A549 (cell line): ENCODE measurements around the gene KRTAP5-5.

ENCODE experiments used
- BHLHE40 ChIP-seq: IDR thresholded peaks from 2 replicates; pipeline ENCODE4 v1.6.1; 2012; ENCODE audit warnings: low read depth, low read length, inconsistent platforms
- CBX2 ChIP-seq: fragments of 200-600 bp; sonication (generic); IDR thresholded peaks from 2 replicates; pipeline ENCODE4 v1.6.1; 2016; ENCODE audit warnings: low read depth, mild to moderate bottlenecking, borderline replicate concordance
- HOXB13 ChIP-seq: fragments of 250-450 bp; sonication (Bioruptor Pico); IDR thresholded peaks from 2 replicates; pipeline ENCODE4 v1.5.0; 2020; ENCODE audit warnings: low read depth, mild to moderate bottlenecking, moderate library complexity
- KDM1A ChIP-seq: fragments of 200-600 bp; sonication (generic); IDR thresholded peaks from 2 replicates; pipeline ENCODE4 v1.6.1; 2016; ENCODE audit warnings: low read depth, mild to moderate bottlenecking
- NFE2L2 ChIP-seq: fragments of 150-350 bp; conservative IDR thresholded peaks from 2 replicates; pipeline ENCODE4 v1.6.1; 2014; ENCODE audit warnings: low read length
- POLR2A ChIP-seq: IDR thresholded peaks from 2 replicates; pipeline ENCODE4 v1.6.1; 2012; ENCODE audit warnings: mild to moderate bottlenecking, low read length
- RAD21 ChIP-seq, 2 experiments: fragments of >200 bp in 1 of 2; sonication (Bioruptor Twin) in 1 of 2; formaldehyde crosslinking in 1 of 2; IDR thresholded peaks in 1 of 2; conservative IDR thresholded peaks in 1 of 2; 2 replicates in 1 of 2; 3 replicates in 1 of 2; pipeline ENCODE4 v1.6.1; 2012 to 2018; ENCODE audit warnings: inconsistent platforms in 1 of 2
- RFX5 ChIP-seq: fragments of 450-650 bp; IDR thresholded peaks from 2 replicates; pipeline ENCODE4 v1.7.1; 2014; ENCODE audit warnings: antibody characterized with exemption, mild to moderate bottlenecking, moderate library complexity
- RNF2 ChIP-seq: fragments of 200-600 bp; sonication (generic); IDR thresholded peaks from 2 replicates; pipeline ENCODE4 v1.6.1; 2016; ENCODE audit warnings: low read depth, mild to moderate bottlenecking, antibody characterized with exemption, moderate library complexity, borderline replicate concordance
- ZNF302 ChIP-seq: fragments of 250-450 bp; sonication (Bioruptor Pico); IDR thresholded peaks from 2 replicates; pipeline ENCODE4 v1.9.0; 2021; ENCODE audit warnings: inconsistent platforms, mild to moderate bottlenecking, moderate library complexity
- TF ChIP-seq, protein P1 (sequence below): fragments of >200 bp; sonication (Bioruptor Twin); formaldehyde crosslinking; IDR thresholded peaks from 3 replicates; pipeline ENCODE4 v1.5.1; 2016
- TF ChIP-seq, protein P2 (sequence below): fragments of 450-650 bp; IDR thresholded peaks from 2 replicates; pipeline ENCODE4 v1.6.1; 2014; ENCODE audit warnings: antibody characterized with exemption
- TF ChIP-seq, protein P3 (sequence below): fragments of 200-600 bp; sonication (generic); IDR thresholded peaks from 2 replicates; pipeline ENCODE4 v1.6.1; 2016; ENCODE audit warnings: antibody characterized with exemption, mild to moderate bottlenecking, moderate library complexity
- TF ChIP-seq, protein P4 (sequence below): IDR thresholded peaks from 2 replicates; pipeline ENCODE4 v1.6.1; 2012

DNA sequence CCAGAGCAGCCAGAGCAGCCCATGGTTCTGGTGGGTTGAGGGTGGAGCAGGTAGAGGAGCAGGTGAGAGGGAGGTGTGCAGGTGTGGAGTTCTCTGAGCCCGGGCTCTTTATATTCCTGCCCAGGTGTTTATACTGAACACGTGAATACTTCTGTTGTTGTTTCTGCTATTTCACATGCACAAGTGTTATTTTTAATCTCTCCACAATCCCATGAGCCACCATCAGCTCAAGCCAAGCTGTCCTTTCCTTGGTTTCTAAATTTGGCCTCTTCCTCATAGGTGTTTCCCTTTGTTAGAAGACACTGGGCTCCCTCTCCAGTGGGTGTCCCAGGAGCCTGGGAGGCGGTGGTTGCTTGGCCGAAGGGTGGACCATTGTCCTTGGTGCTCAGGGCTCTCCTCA is 21.2 kb upstream of the KRTAP5-5 start, which contains the start of gene KRTAP5-3:
- TF ChIP-seq, protein P1, sequence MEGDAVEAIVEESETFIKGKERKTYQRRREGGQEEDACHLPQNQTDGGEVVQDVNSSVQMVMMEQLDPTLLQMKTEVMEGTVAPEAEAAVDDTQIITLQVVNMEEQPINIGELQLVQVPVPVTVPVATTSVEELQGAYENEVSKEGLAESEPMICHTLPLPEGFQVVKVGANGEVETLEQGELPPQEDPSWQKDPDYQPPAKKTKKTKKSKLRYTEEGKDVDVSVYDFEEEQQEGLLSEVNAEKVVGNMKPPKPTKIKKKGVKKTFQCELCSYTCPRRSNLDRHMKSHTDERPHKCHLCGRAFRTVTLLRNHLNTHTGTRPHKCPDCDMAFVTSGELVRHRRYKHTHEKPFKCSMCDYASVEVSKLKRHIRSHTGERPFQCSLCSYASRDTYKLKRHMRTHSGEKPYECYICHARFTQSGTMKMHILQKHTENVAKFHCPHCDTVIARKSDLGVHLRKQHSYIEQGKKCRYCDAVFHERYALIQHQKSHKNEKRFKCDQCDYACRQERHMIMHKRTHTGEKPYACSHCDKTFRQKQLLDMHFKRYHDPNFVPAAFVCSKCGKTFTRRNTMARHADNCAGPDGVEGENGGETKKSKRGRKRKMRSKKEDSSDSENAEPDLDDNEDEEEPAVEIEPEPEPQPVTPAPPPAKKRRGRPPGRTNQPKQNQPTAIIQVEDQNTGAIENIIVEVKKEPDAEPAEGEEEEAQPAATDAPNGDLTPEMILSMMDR = no peak
- no peak for TF ChIP-seq NFE2L2
- TF ChIP-seq, protein P2, sequence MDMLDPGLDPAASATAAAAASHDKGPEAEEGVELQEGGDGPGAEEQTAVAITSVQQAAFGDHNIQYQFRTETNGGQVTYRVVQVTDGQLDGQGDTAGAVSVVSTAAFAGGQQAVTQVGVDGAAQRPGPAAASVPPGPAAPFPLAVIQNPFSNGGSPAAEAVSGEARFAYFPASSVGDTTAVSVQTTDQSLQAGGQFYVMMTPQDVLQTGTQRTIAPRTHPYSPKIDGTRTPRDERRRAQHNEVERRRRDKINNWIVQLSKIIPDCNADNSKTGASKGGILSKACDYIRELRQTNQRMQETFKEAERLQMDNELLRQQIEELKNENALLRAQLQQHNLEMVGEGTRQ = no peak
- TF ChIP-seq, protein P3, sequence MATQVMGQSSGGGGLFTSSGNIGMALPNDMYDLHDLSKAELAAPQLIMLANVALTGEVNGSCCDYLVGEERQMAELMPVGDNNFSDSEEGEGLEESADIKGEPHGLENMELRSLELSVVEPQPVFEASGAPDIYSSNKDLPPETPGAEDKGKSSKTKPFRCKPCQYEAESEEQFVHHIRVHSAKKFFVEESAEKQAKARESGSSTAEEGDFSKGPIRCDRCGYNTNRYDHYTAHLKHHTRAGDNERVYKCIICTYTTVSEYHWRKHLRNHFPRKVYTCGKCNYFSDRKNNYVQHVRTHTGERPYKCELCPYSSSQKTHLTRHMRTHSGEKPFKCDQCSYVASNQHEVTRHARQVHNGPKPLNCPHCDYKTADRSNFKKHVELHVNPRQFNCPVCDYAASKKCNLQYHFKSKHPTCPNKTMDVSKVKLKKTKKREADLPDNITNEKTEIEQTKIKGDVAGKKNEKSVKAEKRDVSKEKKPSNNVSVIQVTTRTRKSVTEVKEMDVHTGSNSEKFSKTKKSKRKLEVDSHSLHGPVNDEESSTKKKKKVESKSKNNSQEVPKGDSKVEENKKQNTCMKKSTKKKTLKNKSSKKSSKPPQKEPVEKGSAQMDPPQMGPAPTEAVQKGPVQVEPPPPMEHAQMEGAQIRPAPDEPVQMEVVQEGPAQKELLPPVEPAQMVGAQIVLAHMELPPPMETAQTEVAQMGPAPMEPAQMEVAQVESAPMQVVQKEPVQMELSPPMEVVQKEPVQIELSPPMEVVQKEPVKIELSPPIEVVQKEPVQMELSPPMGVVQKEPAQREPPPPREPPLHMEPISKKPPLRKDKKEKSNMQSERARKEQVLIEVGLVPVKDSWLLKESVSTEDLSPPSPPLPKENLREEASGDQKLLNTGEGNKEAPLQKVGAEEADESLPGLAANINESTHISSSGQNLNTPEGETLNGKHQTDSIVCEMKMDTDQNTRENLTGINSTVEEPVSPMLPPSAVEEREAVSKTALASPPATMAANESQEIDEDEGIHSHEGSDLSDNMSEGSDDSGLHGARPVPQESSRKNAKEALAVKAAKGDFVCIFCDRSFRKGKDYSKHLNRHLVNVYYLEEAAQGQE = no peak
- TF ChIP-seq RFX5 = no peak
- TF ChIP-seq POLR2A = no peak
- no peak for TF ChIP-seq RAD21 (conservative IDR thresholded peaks at IDR 0.05 in 1 of 2, IDR thresholded peaks at IDR 0.05 in 1 of 2)
- TF ChIP-seq, protein P4, sequence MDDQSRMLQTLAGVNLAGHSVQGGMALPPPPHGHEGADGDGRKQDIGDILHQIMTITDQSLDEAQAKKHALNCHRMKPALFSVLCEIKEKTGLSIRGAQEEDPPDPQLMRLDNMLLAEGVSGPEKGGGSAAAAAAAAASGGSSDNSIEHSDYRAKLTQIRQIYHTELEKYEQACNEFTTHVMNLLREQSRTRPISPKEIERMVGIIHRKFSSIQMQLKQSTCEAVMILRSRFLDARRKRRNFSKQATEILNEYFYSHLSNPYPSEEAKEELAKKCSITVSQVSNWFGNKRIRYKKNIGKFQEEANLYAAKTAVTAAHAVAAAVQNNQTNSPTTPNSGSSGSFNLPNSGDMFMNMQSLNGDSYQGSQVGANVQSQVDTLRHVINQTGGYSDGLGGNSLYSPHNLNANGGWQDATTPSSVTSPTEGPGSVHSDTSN = no peak
- TF ChIP-seq CBX2 = no peak
- TF ChIP-seq ZNF302 (CRISPR knock-in tag) = no peak
- TF ChIP-seq RNF2 = no peak
- TF ChIP-seq HOXB13 (CRISPR knock-in tag) = no peak
- no peak for TF ChIP-seq KDM1A
- no peak for TF ChIP-seq BHLHE40
